HPDE6-E6E7 (cell line): ENCODE data around the gene GRM5.
A peak's percentile ranks its signal among the peaks of the same experiment; 100 is the strongest.
"Not testable (repeated sequence)": the region's sequence is repeated elsewhere in the genome, so short reads cannot be mapped to it uniquely, and the experiment has no call there.

Source experiments
- DNase-seq: peaks from one replicate; pipeline ENCODE4 v3.0.0; 2011; ENCODE audit warnings: missing footprints; ENCODE audit errors: extremely low spot score

GRM5 gene

DNA sequence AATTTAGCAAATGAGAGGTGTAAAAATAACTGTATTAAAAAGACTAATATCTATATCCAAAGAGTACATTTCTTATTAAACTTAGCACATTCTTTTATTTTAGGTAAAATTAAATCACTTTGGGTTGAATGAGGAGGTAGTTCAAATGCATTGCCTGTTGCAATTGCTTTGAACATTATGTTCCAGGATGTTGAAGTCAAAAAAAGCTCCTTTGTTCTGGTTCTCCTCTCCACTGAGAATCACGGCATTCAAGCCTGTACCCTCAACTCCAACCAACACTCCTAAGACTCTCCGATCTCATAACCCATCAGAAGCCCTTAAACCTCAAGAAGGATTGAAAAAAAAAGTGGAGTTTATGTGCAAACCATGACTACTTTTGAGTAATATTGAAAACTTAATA, 230.1 kb downstream of the GRM5 start:
- DNase-seq, result not testable (repeated sequence)

DNA sequence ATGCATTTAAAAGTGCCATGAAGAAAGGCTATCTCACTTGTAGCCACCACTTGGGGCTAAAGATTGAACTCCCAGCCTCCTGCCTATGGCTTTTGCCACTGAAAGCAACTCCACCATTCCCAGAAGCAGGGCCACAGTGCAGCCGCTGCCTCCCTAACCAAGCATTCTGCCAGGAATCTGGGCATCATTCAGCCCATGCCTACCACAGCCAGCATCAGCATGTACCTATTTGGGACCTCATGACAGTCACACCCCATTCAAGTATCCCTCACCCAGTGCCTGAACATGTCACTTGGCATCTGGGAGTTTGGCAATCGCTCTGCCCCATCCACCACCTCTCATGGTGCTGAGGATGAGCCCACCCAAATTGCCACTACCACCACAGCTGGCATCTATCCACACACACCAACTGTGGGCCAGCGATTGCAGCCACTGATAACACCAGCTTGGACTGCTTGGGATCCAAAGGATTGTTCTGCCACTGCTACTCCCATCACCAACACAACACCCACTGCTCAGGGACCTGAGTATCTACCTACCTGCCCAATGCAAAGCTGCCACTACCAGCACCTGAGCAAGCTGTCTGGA, 234.4 kb downstream of the GRM5 start:
- DNase-seq, result no peak

- no peak for DNase-seq
Measured at GRCh38 chr11:88827018-88827676, 238.6 kb downstream of the GRM5 start.

DNA sequence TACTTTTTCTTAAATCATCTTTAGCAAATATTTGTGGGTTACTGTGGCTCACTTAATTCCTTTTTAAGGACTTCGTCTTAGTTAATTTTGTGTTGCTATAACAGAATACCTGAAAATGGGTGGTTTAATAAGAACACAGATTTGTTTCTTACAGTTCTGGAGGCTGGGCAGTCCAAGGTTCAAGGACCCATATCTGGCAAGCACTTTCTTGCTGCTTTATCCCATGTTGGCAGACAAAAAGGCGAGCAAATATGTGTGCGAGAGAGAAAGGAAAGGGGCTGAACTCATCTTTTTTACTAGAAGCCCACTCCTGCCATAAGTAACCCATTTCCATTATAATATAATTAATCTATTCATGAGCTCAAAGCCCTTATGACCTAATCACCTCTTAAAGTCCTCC, 246.2 kb downstream of the GRM5 start:
- DNase-seq, result no peak

- no peak for DNase-seq
Measured at GRCh38 chr11:88818978-88819377, 246.8 kb downstream of the GRM5 start.

DNA sequence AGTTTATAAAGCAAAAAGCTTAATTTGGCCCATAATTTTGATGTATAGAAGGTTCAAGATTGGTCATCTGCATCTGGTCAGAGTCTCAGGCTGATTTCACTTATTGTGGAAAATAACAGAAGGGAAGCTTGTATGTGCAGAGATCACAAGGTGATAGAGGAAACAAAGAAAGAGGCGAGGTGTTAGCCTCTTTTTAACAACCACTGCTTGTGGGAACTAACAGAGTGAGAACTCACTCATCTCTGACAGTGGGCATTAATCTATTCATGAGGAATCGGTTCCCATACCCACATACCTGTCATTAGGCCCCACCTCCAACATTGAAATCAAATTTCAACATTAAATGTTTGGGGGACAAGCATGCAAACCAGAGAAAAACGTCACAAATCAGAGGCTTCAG, 250.3 kb downstream of the GRM5 start:
- no peak for DNase-seq

DNA sequence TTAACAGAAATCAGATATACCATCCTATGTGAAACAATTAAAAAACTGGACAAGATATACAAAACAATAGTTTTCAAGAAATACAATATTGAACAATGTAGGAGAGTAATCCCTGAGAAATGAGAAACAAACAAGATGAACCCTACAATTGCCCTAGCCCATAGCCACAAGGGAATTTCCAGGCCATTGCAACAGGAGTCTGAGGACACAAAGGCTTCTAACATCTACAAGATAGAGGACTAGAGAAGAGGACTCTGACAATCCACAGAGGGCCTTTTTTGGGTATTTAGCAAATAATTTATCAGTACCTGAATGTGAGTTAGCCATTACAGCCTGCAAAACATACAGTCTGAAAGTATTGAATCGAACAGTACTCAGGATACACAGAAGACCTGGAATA, 251.7 kb downstream of the GRM5 start:
- no peak for DNase-seq

GRCh38 chr11:88813233-88813915, 252.4 kb downstream of the GRM5 start:
- no peak for DNase-seq

GRCh38 chr11:88810420-88811097, 255.2 kb downstream of the GRM5 start:
- DNase-seq, result no peak

DNA sequence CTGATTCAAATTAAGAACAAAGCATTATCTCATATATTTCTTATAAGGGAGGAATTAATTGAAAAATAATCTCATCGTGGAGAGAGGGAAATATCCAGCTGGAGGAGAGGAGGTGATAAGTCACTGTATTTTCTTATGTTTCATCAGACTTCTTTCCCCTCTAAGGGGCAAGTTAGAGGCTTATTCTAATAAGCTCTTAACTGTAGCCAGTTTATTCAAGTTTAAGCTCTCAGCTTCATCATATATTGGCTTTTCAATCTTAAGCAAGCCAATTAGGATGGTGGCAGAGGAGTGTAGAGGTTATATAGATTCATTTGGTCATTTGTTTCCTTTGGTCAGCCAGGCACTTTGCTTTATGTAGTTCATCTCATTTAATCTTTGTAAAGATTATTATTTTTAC, 256.7 kb downstream of the GRM5 start:
- no peak for DNase-seq

GRCh38 chr11:88807349-88807748, 258.4 kb downstream of the GRM5 start:
- no peak for DNase-seq

DNA sequence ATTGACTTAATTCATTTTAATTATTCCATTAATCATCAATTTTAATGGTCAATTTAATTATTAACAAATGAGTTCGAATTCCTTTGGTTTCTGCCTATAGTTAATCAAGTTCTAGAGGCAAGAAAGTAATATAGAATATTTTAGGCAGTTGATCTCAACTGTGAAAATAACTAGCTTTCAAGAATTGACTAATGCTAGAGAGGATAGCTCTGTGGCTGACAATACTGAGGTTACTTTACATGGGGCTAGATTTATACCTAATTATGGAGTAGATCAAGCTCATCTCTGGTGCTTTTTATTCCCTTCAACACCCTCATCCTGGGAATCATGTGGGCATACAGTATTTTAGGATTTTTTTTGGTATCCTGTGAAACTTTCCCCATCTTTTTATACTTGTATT, 259.4 kb downstream of the GRM5 start:
- DNase-seq, result no peak

GRCh38 chr11:88801484-88802123, 264.2 kb downstream of the GRM5 start:
- no peak for DNase-seq

DNA sequence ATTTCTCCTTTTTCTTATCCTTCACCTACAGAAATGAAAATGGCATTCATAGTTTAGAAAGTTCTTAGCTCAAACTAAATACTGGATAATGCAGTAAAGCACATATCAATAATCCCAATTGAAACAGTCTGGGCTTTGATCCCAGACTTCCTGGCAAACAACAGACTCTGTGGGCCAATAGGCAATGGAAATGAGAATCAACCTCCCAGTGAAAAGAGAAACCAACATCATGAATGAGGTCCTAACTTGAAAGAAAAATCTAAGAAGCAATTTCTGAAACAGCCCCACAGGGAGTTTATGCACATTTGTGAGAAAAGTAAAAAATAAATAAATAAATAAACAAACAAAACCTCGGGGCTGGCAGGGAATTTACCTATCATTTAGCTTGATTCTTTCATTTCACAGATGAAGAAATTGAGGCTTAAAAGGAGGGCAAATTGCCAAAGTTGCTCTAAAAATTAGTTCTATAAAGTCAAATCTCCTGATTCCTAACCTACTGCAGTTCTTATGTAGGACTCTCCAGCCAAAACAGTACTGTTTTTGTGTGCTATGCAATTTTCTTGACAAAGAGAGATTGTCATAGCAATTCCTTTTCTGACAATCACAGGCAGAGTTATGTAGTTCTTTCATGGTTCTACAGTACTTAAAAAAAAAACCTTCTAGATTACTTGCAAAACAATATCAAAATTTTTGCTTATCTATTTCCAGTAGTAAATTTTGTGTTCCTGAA, 265.8 kb downstream of the GRM5 start:
- DNase-seq, result no peak

DNA sequence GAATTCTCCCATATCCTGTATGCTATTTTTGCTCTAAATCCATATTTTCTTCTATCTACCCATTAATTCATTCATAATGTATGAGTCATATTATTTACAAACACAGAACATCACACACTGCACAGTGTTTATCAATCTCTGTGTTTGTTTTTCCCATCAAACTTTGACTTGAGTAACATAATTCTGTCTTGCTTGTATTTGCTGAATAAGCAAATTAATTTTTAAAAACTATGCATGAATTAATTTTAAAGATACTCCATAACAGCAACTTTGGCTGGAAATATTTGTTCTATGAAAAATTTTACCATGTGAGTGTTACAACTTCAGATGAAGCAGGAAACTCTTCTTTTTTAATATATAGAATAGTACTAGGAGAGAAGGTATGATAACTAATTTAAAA, 275.6 kb downstream of the GRM5 start:
- DNase-seq, result no peak

DNA sequence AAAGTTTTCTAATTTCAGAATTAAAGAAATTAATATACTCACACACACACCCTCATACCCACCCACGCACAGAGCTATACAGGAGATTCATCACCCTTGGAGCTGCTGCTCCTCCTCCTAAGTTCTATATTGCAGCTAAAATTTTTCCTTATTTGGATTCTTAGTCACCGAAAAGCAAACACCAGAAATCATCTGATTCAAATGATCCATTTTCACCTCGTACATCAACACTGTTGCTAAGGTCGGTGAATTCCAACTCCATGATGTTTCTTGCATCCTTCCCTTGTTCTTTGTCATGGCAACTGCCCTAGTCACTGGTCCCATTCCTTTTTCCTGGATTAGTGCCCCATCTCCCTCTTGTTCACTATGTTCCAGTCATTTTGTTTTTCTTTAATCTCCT, 286.2 kb downstream of the GRM5 start:
- DNase-seq, result peak; percentile 34

GRCh38 chr11:88770475-88771079, 295.2 kb downstream of the GRM5 start:
- DNase-seq, result no peak

- no peak for DNase-seq
Measured at GRCh38 chr11:88744140-88744539, 321.6 kb downstream of the GRM5 start.

- no peak for DNase-seq
Measured at GRCh38 chr11:88739524-88739923, 326.3 kb downstream of the GRM5 start.

DNA sequence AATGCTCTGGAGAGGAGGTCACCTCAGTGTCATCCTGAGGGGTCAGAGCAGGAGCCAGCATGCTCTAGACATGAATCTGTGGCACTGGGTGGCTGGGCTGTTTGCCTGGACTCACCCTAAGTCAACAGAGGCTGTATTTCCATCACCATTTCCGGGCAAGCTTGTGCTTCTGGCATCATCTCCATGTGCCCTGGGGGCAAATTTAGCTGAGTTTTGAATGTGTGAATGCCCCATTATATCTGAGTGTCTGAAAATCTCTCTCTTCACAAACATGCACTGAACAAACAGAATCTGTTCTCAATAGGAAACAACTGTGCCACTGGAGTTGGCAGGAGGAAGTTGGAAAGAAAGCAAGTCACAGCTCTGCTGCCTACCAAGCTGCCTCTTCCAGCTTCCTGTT, 356.2 kb downstream of the GRM5 start:
- no peak for DNase-seq

- DNase-seq, result no peak
Measured at GRCh38 chr11:88704485-88704884, 361.3 kb downstream of the GRM5 start.
